D341Med (cell line): ENCODE measurements around the gene SORCS2.

Experiments used
- DNase-seq: peaks from one replicate; pipeline ENCODE4 v3.0.0; 2012; ENCODE audit warnings: low spot score

SORCS2 gene

DNA sequence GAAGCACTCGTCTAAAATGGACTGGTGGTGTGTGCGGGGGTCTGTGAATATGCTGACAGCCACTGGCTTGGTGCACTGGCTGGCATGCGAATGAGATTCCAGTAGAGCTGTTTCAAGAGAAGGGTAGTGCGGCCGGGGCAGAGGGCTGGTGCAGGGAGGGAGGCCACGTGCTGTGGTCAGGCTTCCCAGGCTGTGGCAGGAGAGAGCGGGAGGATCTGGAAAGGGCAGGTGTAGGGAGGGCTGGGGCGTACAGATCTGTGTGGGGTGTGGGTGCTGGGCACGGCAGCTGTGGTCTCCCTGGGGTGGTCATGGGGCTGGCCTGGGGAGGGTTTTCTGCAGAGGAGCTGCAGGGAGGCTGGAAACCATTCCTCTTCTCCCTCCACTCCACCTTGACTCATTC is 30.2 kb downstream of the SORCS2 start:
- DNase-seq: no peak

DNA sequence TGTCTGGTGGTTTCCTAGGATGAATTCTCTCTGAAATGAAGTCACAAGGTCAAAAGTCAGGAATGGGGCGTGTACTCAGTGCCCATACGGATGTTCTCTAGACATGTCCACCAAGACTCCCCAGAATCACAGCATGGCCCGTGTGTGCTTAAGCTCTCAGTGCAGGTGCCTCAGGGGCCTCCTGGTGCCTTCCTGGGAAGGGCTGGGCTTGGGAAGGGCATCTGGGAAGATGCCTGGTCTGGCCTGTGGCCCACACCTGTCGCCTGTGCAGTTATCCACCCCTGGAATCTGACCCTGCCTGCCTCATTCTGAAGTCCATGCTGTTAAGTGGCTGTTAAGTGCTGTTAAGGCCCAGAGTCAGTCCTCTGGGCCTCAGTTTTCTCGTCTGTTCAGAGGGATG is 31.2 kb downstream of the SORCS2 start:
- no peak for DNase-seq

DNA sequence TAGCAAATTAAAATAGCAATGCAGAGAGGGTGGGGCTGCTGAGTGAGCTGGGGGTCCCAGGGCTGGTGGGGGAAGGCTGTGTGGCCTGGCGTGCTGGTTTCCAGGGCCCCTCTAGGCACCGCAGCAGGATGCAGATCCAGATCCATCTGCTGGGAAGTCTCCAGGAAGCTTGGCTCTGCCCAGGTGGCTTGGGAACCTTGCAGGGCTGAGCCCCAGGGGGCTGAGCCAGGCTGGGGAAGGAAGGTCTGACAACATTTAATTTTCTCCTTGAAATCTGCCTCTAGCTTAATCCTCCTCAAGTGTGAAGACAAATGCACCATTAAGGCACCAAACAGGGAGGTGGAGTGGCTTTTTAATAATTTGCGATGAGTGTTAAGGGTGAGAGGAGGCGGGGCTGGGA is 31.7 kb downstream of the SORCS2 start:
- peak; percentile 83 for DNase-seq

DNA sequence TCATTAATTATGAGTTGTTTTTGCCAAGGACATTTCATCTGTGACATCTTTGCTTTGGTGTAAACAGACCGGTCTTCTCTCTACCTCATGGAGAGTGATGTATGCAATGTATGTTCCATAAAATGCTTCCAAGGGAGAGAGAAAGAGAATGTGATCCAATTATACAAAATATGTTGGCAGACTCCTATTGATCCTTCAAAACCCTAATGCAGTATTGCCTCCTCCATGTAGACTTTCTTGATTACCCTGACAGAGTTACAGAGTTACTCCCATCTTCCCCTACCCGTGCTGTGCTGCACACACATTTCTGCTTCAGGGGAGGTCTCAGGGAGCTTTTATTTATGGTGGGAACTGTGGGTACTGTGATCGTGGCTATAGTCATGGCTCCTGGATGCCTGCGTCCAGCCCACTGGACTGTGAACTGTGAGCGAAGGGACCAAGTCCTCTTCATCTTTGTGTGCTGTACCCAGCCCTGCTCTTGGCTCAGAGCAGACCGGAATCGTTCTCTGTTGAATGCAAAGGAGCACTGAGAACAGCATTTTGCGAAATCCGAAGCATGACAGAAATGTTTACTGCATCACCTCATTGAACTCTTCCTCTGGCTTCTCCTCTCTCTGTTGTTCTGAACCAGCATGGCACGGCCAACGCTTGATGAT is 32.7 kb downstream of the SORCS2 start:
- no peak for DNase-seq

DNA sequence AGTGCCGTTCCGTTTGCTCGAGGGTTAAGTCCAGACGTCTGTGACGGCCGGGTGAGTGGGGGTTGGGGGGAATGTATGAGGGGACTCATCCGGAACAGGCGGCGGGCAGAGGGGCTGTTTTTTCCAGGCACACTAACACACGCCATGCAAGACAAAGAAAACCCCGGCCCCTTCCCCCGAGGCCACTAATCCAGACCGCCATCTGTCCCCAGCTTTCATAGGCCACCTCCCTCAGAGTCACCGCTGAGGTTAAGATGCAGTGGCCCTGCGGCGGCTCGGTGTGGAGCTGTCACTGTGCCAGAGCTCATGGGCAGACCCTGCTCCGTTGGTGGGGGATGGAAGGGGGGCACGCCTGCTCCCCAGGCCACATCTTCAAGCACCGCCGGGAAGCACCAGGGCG is 34.1 kb downstream of the SORCS2 start:
- peak; percentile 92 for DNase-seq

DNA sequence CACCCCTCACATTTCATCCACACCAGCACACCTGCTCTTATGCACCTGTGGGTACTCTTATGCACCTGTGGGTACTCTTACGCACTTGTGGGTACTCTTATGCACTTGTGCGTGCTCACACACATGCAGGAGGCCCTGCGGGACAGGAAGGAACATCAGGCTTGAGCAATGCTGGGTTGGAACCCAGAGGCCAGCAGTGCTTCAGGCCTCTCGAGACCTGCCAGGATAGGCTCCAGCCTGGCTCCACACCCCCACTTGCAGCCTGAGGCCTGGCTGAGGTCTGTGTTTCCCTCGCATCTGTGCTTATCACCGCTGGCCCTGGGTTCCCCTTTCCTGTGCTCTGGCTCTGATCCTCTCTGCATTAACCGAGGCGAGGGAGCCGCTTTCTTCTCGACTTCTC is 34.7 kb downstream of the SORCS2 start:
- no peak for DNase-seq

DNA sequence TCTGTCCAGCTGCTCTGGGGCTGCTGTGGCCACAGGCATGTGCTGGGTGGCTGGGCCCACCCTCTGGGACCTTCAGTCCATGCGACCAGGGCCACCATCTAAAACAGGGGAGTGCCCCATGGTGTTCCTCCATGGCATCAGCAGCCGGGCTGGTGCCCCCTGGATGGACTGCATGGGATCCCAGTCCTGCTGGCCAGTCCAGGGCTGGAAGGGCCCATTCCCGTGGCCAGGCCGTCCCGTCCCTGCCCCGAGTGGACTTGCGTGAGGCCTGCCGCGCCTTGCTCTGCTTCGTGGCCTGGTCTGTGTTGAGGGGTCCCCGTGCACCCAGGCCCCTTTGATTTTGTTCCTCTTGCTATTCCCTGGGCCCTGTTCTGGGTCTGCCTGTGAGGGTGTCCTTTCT is 36.4 kb downstream of the SORCS2 start:
- no peak for DNase-seq

DNA sequence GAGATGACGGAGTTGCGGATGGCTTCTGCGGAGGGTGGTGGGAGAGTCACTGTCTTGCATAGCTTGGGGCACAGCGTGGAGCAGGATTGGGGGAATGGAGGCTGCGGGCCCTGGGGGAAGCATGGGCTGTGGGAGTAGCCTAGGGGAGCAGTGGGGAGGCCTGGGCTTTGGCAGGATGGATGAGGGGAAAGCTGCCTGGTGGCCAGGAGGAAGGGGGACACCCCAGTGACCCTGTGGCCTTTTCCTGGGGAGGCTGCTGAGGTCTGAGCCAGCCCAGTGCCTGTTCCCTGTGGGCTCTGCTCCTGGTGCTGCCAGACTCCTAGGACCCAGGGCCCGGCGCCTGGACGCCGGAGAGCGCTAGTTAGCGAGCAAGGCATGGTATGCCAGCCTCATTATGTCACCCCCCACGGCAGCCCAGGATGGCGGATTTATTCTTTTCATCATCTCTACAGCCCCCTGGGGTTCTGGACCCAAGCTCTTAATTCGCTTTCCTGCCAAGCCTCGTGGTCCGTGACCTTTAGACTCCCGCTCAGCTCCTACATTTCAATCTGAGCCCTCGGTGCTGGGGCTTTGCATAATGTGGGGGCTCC is 39.8 kb downstream of the SORCS2 start:
- no peak for DNase-seq

DNA sequence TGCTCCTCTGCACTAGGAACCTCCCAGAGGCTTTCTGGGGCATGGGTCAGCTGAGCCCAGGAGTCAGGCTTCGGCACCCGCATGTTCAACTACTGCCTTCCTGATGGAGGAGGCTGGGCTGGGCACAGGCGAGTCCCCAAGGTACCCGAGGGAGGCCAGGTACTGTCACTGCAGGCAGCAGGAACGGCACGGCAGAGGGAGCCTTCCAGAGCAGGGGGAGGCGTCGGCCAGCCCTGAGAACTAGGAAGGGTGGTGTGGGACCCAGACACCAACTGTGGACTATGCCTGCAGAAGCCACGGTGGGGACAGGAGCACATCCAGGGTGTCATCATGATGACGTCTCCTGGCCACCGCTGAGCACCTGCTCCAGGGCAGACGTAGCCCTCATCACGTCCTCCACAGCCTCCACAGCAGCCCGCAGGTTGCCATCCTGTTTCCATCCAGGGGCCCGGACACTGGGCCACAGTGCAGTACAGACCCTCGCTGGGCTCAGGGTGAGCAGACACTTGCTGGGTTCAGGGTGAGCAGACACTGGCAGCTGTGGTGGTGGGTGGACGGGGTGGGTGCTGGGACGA is 40.8 kb downstream of the SORCS2 start:
- DNase-seq: no peak

DNA sequence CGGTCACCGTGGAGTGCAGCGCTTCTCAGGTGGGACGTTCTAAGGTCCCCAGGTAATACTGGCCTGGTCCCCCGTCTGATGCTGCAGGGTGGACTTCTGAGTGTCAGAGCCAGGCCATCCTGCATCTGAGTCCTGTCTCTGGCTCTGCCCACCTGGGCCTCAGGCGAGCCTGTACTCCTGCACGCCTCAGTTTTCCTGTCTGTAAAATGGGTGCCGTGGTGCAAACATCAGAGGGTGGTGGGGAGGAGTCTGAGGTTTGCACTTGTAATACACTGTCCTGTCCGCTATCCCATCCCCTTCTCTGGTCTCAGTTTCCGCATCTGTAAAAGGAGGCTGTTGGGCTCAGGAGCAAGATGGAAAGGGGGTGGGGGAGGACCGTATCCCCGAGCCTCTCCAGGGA is 41.3 kb downstream of the SORCS2 start:
- no peak for DNase-seq

DNA sequence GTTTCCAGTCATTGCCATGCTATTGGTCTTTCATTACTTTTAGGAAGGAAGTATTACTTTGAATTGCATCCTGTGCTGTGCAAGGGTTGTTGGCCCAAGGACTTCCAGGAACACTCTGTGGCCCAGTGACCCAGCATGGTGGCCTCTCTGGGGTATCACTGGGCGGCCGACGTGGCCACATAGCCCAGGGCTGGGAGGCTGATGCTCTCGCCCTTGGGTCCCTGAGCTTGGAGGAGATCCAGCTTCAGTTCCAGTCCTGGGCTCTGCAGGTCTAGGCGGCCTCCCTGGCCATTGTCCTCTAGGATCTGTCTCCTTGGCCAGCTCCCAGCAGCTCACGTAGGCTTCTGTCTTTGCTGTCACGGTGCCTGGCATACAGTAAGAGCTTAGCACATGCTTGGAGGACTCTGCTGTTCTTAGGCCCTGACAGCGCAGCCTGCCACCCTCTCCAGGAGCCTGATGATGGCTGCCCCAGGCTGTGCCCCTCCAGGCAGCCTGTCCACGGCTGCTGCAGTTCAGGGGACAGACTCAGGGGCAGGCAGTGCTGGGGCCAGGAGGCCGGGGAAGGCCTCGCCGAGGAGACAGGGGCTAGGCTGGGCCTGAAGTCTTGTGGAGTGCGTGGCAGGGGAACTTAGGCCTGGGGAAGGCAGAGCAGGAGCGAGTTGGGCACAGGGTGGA is 42.2 kb downstream of the SORCS2 start:
- no peak for DNase-seq

DNA sequence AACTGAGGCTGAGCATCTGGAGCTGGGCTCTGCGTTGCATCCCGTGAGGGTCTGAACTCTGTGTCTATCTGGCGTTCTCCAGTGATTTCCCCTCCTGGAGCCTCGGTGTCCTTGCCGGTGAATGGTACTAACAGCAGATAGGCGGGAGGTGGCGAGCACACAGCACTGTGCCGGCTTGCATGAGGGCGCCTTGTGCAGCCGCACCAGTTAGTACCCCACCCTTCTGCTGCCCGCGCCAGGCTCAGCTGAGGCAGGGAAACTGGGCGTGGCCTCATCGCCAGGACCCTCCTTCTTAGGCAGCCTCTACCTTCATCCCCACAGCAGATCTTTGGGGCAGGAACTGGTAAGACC is 42.7 kb downstream of the SORCS2 start:
- no peak for DNase-seq

DNA sequence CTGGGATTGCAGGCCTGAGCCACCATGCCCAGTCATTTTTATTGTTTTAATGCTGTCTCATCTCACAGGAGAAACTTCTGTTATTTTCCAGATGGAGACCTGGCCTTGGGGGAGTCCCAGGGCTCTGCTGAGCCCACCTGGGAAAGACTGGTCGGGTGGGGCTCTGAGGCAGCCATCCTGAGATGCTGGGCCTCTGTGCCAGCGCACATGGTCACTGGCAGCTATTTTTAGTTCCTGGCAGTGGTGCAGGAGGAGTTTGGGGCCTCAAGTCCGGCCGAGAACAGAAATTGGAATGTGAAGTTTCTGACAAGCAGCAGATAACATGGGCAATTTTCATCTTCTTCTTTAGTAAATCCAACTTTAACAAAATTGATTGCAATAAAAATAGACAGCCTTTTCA is 44.5 kb downstream of the SORCS2 start:
- DNase-seq: no peak

DNA sequence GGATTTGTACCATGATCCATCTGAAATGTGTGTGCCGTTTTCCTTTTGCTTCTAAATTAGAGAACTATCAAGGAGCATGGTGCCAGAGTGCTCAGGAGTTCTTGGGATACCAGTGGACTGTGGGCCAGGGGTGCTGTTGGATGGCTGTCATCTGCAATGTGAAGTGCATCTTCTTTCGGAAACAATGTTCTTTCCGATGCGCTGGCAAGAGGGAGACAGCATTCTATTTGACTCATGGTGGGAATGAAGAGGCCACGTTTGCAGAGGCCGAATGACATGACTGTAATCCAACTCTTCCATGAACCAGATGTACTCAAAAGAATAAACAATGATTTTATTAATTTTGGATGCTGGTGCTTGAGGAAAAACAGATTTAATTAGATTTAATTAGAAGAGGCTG is 45.5 kb downstream of the SORCS2 start:
- no peak for DNase-seq

DNA sequence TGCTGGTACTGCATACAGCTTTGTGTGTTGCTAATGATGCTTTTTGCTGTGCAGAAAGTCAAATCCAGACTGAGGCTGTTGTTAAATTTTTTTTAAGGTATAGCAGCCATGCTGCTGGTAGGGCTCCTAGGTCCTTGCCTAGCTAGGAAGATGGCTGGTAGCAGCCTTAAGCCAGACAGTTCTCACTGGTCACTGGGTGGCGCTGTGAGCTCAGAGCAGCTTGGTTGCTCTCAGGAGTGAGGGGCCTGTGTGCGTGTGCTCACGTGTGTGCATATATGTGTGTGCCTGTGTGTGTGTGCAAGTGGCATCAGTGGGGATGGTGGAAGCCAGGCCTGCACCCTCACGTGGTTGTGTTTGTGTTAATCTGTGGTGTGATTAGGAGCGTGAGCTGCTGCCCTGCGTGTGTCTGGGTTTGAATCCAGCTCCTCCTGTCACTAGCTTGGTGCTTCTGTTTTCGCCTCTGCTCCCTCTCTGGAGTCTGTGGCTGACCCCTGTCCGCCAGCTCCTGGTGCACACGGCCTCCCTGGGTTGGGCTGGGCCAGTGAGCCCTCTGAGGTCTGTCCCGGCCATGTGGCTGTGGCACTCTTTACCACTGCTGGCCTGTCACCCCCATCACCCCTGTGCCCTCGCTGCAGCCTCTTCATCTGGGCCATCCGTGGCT is 46.1 kb downstream of the SORCS2 start:
- no peak for DNase-seq

DNA sequence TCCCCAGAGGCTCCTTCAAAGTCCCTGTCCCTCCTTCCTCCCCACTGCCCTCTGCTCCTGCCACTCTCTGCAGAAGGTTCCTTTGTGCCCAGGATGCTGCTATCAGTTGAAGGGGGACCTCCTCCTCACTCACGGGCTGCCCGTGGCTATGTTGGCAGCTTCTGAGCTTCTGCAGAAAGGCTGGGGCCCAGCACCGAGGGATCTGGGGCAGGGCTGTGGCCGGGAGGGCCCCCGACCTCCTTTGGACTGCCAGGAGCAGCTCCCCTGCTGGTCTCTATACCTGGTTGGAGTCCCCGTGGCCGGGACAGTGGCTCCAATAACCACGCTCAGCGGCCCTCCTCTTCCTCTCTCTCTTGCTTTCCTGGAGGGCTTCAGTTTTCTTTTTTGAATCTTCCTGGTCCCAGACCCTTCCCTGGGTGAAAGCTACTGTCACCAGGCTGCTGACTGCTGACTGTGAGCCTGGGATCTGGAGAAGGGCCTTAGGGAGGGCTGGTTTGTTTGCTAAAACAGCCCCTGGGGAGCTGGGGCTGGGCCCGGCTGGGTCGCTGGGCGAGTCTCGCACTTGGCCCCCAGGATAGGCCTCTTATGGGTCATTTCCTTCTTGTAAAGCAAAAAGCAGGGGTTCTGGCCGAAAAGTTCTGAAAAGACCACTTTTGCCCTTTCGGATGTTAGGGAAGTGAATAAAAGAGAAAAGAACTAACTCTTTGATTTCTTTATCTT is 46.9 kb downstream of the SORCS2 start:
- no peak for DNase-seq

DNA sequence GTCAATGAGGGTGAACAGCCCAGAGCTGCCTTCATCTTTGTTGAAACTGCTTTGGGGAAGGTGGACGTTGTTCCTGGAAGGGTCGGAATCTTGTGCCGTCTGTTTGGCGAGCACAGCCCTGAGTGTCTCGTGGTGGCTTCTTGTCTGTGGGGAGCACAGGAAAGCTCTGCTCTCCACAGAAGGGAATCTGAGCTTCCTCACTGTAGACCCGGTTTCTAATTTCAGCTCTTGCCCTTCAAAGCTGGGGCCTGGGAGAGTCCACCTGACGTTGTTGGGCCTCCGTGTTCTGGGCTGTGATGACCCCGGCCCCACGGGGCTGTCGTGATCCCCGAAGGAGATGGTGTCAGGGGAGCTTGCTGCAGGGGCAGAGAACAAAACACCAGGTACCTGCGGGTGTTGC is 47.5 kb downstream of the SORCS2 start:
- DNase-seq: no peak

DNA sequence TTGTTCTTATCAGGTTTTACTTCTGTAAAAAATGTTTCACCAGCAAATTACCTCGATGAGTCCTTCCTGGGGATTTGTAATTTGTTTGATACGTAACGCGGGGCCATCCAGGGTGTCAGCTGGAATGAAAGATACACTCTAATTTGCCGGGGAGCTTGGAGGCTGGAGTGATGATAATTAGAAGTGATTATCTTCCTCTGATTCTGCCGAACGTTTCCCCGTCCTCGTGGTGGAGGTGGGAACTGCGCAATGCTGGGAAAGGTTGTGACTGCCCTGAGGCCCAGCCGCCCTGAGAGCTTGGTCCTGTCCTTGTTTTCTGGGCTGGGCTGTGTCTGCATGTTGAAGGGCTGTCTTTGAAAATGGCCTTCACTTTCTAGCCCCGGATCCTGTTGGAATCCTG is 48.0 kb downstream of the SORCS2 start:
- peak; percentile 87 for DNase-seq

DNA sequence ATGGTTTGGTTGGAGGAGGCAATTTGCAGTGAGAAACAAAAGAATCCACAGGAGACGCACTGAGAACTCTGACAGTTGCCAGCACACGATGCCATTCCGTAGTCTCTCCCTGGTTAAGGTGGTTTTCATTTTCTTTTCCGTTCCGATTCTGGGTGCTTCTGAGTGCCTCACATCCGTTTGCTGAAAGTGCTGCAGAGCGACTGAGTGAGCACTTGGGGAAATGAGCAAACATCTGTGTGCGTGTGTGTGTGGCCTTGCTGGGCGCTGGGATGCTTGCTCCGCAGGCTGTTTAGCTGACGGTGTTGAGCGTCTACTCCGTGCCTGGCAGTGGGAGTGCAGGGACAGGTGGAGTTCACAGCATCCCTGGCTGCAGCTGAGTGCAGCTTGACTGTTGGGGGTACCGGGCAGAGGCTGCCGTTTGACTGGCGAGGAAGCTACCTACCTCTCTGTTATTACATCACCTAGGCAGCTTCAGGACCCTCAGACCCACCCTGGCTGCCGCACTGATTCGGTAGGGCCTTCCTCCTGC is 49.3 kb downstream of the SORCS2 start:
- DNase-seq: no peak

DNA sequence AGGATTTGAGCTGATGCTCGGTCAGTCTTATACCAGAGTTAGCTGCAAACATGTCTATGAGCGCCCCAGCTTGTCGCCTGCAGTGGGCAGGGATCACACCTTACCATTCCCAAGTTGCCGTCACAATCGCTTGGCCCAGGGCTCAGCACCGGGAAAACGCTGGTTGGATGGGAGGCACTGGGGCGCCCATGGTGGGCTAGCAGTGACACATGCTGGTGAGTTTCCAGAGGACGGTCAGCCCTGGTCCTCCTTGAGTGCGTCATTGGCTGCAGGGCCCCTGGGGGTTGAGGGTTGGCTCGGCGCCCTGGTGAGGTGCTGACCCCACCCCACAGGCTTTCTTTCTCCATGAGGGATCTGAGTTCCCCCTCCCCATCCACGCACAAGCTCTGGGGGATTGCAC is 50.4 kb downstream of the SORCS2 start:
- DNase-seq: no peak

DNA sequence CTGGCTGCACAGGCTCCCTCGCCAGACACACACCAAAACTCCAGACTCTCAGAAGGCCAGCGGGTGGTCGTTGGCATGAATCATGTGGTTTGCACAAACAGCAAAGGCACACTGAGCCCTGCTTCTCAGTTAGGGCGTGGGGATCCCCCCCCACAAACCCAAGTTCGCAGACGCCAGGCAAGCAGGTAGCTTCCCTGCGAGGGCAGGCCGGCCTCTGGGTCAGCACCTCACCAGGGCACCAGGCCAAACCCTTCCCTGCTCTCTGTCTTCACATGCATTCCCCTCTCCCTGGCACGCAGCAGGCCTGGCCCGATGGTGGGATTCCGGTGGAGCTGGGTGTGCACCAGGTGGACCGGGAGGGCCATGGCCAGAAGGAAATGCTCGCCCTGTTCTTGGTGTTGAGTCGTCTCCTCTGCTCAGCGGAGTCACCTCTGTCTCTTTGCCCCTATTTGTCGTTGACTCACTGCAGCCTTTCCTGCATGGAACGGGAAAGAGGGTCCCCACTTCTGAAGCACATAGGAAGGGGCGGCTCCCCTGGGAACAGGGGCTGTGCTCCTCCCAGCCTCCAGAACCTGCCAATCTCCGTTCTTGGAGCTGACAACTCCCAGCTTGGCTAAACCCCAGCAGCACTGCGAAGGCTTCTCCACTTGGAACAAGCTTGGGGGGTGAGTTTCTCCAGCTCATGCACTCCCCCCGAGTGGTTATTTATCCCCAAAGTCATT is 51.4 kb downstream of the SORCS2 start:
- no peak for DNase-seq

DNA sequence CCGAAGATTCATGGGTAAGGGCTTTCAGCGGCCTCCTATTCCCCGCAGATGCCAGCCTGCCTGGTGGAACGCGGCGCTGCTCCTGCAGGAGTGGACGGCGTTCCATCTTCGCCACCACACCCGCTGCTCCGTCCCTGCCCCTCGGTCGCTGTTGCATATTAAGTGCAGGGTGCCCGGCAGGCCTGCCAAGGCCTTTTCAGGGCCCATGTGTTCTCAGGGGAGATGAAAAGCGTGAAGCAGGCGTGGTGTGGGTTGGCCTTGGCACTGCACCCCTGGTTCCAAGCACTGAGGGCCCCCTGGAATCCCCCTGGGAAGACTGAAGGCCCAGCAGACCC is 52.0 kb downstream of the SORCS2 start:
- DNase-seq: no peak
